HG03025 (cell line): ENCODE data around the gene FHOD1.

Experiments
- ATAC-seq: cut with Tn5 transposase; IDR thresholded peaks from one replicate; pipeline ENCODE4 v1.9.1; 2021; ENCODE audit warnings: mild to moderate bottlenecking, moderate library complexity; ENCODE audit not compliant: unreplicated experiment, low FRiP score

The FHOD1 gene

DNA sequence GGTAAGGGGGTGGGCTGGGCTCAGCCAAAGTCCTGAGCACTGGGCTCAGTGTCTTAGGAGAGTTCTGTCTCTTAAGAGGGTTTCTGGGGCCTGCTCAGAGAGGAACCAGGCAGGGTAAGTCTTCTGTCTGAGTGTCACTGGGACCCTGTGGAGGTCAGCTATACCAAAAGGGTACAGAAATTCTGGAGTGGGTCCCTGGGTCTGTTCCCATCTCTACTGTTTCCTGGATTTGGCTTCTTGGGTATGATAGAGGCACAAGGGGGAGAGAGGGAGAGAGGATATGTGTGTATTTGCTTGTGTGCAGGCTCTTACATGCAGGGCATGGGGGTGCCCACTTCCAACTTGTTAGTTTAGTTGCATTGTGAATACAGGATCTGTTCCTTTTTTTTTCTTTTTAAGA lies 53.7 kb downstream of the FHOD1 start:
- no peak for ATAC-seq

- no peak for ATAC-seq
Observed at GRCh38 chr16:67192781-67193361, 54.4 kb downstream of the FHOD1 start.

DNA sequence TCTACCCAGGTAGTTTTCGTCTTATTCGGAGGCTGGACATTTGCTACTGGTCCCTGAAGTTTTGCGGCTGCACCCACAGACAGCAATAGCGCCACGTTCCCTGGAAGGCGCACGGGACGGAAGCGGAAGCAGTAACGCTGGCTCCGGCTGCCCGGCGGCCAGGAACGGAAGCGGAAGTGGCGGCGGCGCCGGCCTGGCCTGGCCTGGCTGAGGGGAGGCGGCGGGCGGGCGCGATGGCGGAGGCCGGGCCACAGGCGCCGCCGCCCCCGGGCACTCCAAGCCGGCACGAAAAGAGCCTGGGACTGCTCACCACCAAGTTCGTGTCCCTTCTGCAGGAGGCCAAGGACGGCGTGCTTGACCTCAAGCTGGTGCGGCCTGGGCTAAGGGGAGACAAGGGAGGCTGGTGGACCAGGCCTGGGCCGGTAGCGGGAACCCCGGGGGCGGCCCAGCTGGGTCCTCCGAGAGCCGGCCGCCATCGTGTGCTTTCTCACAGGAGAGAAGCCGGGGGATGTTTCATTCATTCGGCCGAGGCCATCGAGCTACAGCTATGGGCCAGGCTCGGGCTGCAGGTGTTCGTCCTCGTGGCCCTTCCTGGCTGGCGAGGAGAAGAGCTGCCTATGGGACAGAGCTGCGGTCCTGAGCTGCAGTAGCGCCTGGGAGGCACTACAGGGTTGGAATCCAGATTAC lies 55.1 kb downstream of the FHOD1 start, which contains the start of gene E2F4:
Gene E2F4 (plus strand): TSS at position 161 of the 687 bp plus-strand sequence. CDS start 73 bp downstream, at position 234.
- ATAC-seq: peak; percentile 80

- ATAC-seq: no peak
Observed at GRCh38 chr16:67191411-67191994, 55.8 kb downstream of the FHOD1 start.

DNA sequence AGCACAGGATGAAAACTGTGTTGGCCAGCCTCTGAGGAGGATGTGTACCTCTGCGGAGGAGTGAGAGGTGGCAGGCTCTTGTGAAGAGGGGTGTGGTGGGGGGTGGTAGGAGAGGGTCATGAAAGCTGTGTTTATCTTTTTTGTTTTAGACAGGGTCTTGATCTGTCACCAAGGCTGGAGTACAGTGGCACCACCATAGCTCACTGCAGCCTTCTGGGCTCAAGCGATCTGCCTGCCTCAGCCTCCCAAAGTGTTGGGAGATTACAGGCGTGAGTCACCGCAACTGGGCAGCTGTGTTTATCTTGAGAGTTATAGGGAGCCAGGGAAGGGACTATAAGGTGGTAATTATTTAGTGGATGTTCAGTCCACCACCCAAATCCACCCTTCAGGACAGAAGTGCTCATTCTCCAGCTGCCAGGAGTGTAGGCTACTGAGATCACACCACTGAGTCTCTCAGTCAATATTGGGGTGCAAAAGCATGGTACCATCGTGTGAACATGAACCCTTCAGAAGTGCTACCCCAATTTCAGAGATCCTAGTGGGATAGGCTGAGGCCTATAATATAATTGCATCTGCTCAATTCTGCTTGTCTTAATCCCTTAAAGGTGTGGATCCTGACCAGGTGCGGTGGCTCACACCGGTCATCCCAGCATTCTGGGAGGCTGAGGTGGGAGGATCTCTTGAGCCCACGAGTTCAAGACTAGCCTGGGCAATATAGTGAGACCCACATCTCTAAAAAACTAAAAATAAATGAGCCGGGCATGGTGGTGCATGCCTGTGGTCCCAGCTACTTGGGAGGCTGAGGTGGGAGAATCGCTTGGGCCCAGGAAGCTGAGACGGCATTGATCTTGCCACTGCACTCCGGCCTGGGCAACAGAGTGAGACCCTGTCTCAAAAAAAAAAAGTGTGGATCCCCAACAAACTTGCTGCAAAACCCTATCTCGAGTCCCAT lies 56.6 kb downstream of the FHOD1 start:
- no peak for ATAC-seq

GRCh38 chr16:67190041-67190440 lies 57.2 kb downstream of the FHOD1 start, which contains the start of gene EXOC3L1:
Gene EXOC3L1 (minus strand): TSS chr16:67190136. CDS start chr16:67189676, 460 bp downstream.
- ATAC-seq: no peak

DNA sequence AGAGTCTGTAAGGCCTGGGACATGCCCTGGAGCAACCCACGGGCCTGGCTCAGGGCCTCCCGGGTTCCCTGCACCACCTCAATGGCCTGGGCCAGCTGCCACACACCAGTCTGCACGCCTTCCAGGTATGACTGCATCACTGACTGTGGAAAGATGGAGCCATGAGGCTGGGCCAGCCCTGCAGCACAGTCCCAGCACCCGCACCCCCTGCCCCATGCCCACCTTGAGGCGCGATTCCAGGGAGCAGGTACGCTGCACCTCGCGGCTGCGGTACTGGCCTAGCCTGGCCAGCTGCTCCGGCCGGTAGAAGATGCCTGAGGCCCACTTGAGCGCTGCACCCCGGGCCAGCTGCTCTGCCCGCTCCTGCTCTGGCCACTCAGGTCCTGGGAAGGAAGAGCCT lies 58.5 kb downstream of the FHOD1 start:
- no peak for ATAC-seq

DNA sequence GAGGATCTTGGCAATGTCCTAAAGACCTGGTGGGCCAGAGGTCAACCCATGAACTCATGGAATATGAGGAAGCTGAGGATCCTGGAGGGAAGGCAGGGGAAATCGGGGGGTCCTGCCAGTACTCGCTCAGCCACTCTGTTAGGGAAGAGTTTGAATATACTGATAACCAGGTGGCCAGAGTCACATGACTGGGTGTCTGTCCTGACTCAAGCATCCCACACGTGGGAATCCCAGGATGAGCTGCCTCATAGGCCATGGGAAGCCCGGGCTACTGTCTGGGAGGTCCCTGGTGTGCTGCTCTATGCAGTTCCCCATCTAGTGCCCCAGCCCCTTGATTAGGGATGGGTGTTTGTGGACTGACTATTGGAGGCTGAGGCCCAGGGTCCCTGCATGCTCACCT lies 59.0 kb downstream of the FHOD1 start:
- ATAC-seq: no peak

GRCh38 chr16:67187175-67187890 lies 59.9 kb downstream of the FHOD1 start:
- ATAC-seq: no peak

GRCh38 chr16:67186550-67186950 lies 60.7 kb downstream of the FHOD1 start:
- ATAC-seq: no peak

DNA sequence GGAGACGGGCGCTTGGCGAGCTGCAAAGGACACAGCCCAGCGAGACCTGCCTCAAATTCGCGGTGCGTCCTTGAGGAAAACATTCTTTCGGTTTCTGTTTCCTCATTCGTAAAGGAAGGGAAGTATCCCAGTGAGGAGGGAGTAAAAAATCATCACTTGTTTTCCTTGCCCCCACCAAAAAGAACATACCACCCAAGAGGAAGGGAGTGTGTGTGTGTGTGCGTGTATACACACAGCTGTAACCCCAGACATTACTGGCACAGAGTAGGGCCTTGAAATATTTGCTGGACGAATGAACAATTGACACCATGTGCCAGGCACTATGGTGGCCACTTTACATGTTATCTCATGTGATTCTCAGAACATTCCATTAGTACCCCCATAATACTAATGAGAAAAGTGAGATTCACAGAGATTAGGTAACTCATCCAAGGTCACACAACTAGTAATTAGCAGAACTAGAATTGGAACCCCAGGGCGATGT lies 61.6 kb downstream of the FHOD1 start:
- ATAC-seq: no peak

DNA sequence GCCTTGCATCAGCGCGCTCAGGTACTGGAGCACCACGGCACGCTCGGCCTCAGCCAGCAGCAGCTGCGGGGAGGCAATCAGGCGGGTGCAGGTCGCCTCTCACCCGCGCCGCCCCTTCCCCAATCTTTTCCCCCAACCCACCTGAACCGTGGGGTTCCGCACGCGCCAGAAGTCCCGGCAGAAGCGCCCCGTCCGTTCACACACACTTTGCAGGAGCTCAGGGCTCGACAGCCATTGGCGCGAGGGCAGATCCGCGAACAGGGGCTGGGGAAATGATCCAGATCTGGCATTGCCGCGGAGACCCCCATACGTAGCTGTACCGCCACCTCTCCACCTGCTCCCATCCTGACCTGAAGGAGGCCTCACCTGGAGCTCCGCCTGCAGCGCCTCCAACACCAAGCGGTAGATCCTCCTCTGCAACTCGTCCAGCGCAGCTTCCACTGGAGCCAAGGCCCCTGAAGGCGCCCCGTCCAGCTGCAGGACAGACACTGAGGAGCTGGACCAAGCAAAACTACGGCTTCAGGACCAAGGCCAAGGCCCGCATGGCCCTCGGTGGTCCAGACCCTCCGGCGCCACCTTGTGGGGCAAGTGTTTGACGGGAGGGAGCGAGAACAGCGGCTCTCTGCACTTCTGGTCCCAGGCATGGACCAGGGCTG lies 62.2 kb downstream of the FHOD1 start:
- no peak for ATAC-seq

- no peak for ATAC-seq
Observed at GRCh38 chr16:67184453-67184994, 62.8 kb downstream of the FHOD1 start.

DNA sequence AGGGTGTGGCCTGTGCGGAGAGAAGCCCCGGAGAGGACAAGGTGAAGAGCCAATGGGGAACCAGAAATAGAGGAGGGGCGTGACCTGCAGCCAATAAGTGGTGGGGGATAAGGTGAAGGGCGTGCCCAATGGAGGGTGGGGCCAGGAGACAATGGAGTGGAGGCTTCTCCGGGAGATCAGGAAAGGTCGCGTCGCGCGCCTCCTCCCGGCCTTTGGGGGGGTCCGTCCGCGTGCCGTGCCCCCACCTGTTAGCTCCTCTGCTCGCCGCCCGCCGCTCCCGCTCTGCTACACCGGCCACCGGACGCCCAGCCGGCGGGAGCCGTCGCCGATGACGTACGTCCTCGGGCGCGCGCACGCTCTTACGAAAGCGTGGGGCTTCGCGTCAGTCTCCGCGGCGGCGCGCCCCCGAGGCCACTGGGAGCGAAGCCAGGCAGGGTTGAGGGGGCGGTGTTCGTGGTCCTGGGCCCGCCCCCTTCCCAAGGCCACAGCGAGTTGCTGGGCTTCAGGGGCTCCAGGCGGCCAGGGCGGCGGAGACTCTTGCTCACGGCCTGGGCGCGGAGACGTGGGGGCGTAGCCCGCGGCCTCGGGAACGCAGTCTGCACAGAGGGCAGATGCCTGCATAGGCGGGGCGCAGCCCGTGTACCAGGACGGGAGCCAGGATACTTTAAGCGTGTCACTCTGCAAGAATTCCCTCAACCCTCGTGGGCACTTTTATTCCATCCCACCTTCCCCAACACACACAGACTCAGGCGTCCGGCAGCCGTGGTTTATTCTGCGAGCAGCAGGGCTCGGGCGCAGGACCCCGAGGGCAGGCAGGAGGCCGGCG lies 63.4 kb downstream of the FHOD1 start, which contains the start of gene MATCAP1:
Gene MATCAP1 (minus strand): TSS at position 337 of the 826 bp plus-strand sequence. CDS start 3,353 bp downstream, outside the sequence.
- peak; percentile 90 for ATAC-seq

GRCh38 chr16:67183284-67183626 lies 64.0 kb downstream of the FHOD1 start:
- no peak for ATAC-seq

DNA sequence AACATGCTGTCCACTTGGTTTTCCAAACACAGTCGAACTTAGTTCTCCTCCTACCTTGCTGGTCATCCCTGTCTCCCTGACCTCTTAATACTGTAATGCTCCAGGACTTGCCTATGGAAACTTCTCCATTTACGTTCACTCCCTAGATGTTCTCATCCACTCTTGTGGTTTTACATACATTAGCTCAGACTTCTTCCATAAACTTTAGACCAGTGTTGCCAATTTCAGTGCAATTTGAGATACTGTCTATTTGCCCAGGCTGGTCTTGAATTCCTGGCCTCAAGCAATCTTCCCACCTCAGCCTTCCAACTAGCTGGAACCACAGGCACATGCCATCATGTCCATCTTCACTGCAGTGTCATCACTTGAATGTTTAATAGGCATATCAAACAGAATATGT lies 65.0 kb downstream of the FHOD1 start:
- ATAC-seq: no peak

GRCh38 chr16:67181346-67181745 lies 65.9 kb downstream of the FHOD1 start:
- no peak for ATAC-seq

DNA sequence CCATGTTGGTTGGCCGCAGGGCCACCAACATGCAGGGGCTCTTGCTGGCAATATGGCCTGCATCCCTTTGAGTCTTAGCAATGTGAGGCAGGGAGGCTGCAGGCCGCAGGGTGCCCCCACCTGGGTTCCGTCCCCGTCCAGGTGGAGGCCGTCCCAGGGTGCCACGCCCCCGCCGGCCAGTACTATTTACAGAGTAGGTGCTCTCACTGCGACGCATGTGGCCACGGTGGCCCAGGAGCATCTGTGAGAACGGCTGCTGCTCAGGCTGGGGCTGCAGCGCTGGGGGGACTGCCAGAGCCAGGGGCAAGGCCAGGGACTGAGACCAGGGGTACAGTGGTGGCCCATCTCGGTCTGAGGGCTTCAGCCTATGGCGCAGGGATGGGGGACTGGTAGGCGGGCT lies 67.1 kb downstream of the FHOD1 start:
- no peak for ATAC-seq
